GM12878 (cell line): Measurements from ENCODE around the gene DCDC2. TPM values are rescaled to one million over a fixed set of nuclear protein-coding genes. Genes with fewer than 3 reads are reported as not detected.

Experiments used
- ATAC-seq: fragments of 200-7000 bp; cut with Tn5 transposase; 3 replicates; pipeline ENCODE4 v1.9.1; 2020; ENCODE audit warnings: mild to moderate bottlenecking, moderate library complexity
- BruUV-seq: library from RNA; stranded (reverse); fragments of 400-500 nt; replicated peaks from 2 replicates; lab custom pipeline; 2021; lab: Mats Ljungman, UMichigan
- CTCF ChIA-PET: fragments of 300-600 bp; sonication (Branson Sonifier 250); formaldehyde crosslinking; extraction: SDS; loops from one replicate; lab custom pipeline; 2021; ENCODE audit warnings: inconsistent platforms; lab: Yijun Ruan, JAX
- POLR2A ChIA-PET: fragments of 350-600 bp; formaldehyde crosslinking; extraction: SDS; loops from one replicate; lab custom pipeline; 2021; ENCODE audit warnings: inconsistent platforms; lab: Charles Lee
- RAD21 ChIA-PET: fragments of 300-600 bp; sonication (Branson Sonifier 250); formaldehyde crosslinking; loops from one replicate; lab custom pipeline; 2023; ENCODE audit warnings: antibody characterized with exemption; ENCODE audit not compliant: unreplicated experiment; lab: Charles Lee
- SMC1A ChIA-PET: fragments of 300-600 bp; sonication (Branson Sonifier 250); formaldehyde crosslinking; loops from one replicate; lab custom pipeline; 2023; ENCODE audit not compliant: unreplicated experiment, uncharacterized antibody; lab: Charles Lee
- DNase-seq: peaks from one replicate; pipeline ENCODE4 v3.0.0-alpha.2; 2011; ENCODE audit warnings: low read depth, low spot score
- FAIRE-seq: peaks from 3 replicates; lab custom pipeline; 2011; peaks lifted over from hg19 to GRCh38; lab: Jason Lieb, UNC
- H2AFZ ChIP-seq: 2 replicates; pipeline ENCODE4 v1.6.0; 2011; ENCODE audit warnings: low read depth, low read length, control low read depth; ENCODE audit not compliant: control insufficient read depth
- H3K27ac ChIP-seq: 2 replicates; pipeline ENCODE4 v1.5.1; 2011; ENCODE audit warnings: control low read depth; ENCODE audit not compliant: control insufficient read depth, insufficient read depth
- H3K27me3 ChIP-seq, 2 experiments: replicated peaks in 1 of 2; 2 replicates each; pipeline versions ENCODE4 v1.6.0 to v1.6.1; 2011; ENCODE audit warnings: low read length in 1 of 2; ENCODE audit not compliant: control insufficient read depth in 2 of 2, insufficient read depth in 2 of 2
- H3K36me3 ChIP-seq, 2 experiments: 2 replicates each; pipeline ENCODE4 v1.5.1; 2011; ENCODE audit warnings: low read length in 1 of 2; ENCODE audit not compliant: control insufficient read depth in 2 of 2, insufficient read depth in 2 of 2
- H3K4me1 ChIP-seq: 2 replicates; pipeline ENCODE4 v1.6.1; 2011; ENCODE audit warnings: mild to moderate bottlenecking, low read length, moderate library complexity, mixed read lengths; ENCODE audit not compliant: control insufficient read depth, insufficient read depth
- H3K4me2 ChIP-seq: 2 replicates; pipeline ENCODE4 v1.6.0; 2011; ENCODE audit warnings: control low read depth; ENCODE audit not compliant: control insufficient read depth, insufficient read depth
- H3K4me3 ChIP-seq: fragments of 200-600 bp; sonication (generic); 2 replicates; pipeline ENCODE4 v1.5.1; 2016
- H3K79me2 ChIP-seq: 2 replicates; pipeline ENCODE4 v1.6.0; 2011; ENCODE audit warnings: low read length; ENCODE audit not compliant: control insufficient read depth, insufficient read depth
- H3K9ac ChIP-seq: 2 replicates; pipeline ENCODE4 v1.8.0; 2011; ENCODE audit warnings: low read length, control low read depth, mixed read lengths; ENCODE audit not compliant: control insufficient read depth, insufficient read depth
- H3K9me3 ChIP-seq: replicated peaks from 3 replicates; pipeline ENCODE4 v1.5.1; 2011; ENCODE audit warnings: mild to moderate bottlenecking, low read length; ENCODE audit not compliant: control insufficient read depth, insufficient read depth
- H4K20me1 ChIP-seq: 2 replicates; pipeline ENCODE4 v1.6.0; 2011; ENCODE audit not compliant: control insufficient read depth, insufficient read depth
- CEBPB ChIP-seq, 2 experiments: fragments of 150-350 bp in 1 of 2; IDR thresholded peaks; 2 replicates each; pipeline ENCODE4 v1.6.1; 2012 to 2014; ENCODE audit warnings: low read depth in 2 of 2, low read length in 2 of 2, borderline replicate concordance in 1 of 2, inconsistent platforms in 1 of 2
- HDAC2 ChIP-seq: fragments of 200-600 bp; sonication (generic); IDR thresholded peaks from 2 replicates; pipeline ENCODE4 v1.6.1; 2017
- LARP7 ChIP-seq: fragments of 450-650 bp; IDR thresholded peaks from 2 replicates; pipeline ENCODE4 v1.6.1; 2017; ENCODE audit warnings: mild to moderate bottlenecking
- SMAD5 ChIP-seq: IDR thresholded peaks from 2 replicates; pipeline ENCODE4 v1.6.1; 2016; ENCODE audit warnings: antibody characterized with exemption, low read depth
- SMC3 ChIP-seq: IDR thresholded peaks from 2 replicates; pipeline ENCODE4 v1.6.1; 2011; ENCODE audit warnings: low read length, improper control_type of control experiment, borderline replicate concordance
- SUZ12 ChIP-seq: fragments of 200-600 bp; sonication (generic); IDR thresholded peaks from one replicate; pipeline ENCODE4 v1.6.1; 2018; ENCODE audit warnings: antibody characterized with exemption, mild to moderate bottlenecking; ENCODE audit not compliant: unreplicated experiment
- ZNF207 ChIP-seq: fragments of 450-650 bp; IDR thresholded peaks from 2 replicates; pipeline ENCODE4 v1.6.1; 2014; ENCODE audit warnings: antibody characterized with exemption, mild to moderate bottlenecking, borderline replicate concordance
- whole genome bisulfite sequencing: methylation state at CpG from one replicate; pipeline ENCODE4 v1.1.6; 2016; ENCODE audit warnings: low lambda C conversion rate; ENCODE audit not compliant: insufficient replicate concordance, insufficient coverage; ENCODE audit errors: missing lambda C conversion rate; 5-methylcytosine and 5-hydroxymethylcytosine counted together
- in situ Hi-C: fragments of 300-500 bp; cut with MboI; formaldehyde crosslinking; loops from 9 replicates; pipeline ENCODE4 v1.14.3; 2018; ENCODE audit warnings: mixed read lengths
- intact Hi-C: fragments of 100-400 bp; cut with micrococcal nuclease; formaldehyde crosslinking; loops from one replicate; pipeline ENCODE4 v1.14.2; 2022; ENCODE audit not compliant: unreplicated experiment
- polyA plus RNA-seq, 11 experiments: library from polyadenylated mRNA; depleted of rRNA in 4 of 11; unstranded in 6 of 11; stranded (reverse) in 5 of 11; fragments of >200 nt; fragmentation: Nextera tagmentation in 4 of 11; fragmentation: Illumina TruSeq in 1 of 11; extraction: Ambion mirVana in 4 of 11; extraction: Trizol in 1 of 11; gene quantifications; 1 replicate in 1 of 11; 2 replicates in 10 of 11; pipeline versions ENCODE4 v1.2.1 to v1.2.3, GENCODE V29; 2011 to 2016; ENCODE audit warnings: inconsistent platforms in 2 of 11, missing spikeins in 2 of 11, low read depth in 1 of 11
- total RNA-seq, 4 experiments: library from RNA; depleted of rRNA in 3 of 4; stranded (reverse); fragments of >200 nt in 3 of 4; fragmentation: Illumina TruSeq in 1 of 4; extraction: Trizol in 1 of 4; gene quantifications; 2 replicates each; pipeline versions ENCODE4 v1.2.1 to v1.2.3, GENCODE V29; 2013 to 2021
- TF ChIP-seq, protein P1 (sequence below): fragments of 450-650 bp; IDR thresholded peaks from 2 replicates; pipeline ENCODE4 v1.6.1; 2018; ENCODE audit warnings: borderline replicate concordance, mild to moderate bottlenecking; ENCODE audit not compliant: partially characterized antibody

Gene DCDC2
- total and polyA plus RNA-seq, 10 of the 15 experiments (the other 5 are each of a cell fraction or from before 2014, with no cell fraction given): under 0.01 to 0.03 TPM; not detected in 8

DNA sequence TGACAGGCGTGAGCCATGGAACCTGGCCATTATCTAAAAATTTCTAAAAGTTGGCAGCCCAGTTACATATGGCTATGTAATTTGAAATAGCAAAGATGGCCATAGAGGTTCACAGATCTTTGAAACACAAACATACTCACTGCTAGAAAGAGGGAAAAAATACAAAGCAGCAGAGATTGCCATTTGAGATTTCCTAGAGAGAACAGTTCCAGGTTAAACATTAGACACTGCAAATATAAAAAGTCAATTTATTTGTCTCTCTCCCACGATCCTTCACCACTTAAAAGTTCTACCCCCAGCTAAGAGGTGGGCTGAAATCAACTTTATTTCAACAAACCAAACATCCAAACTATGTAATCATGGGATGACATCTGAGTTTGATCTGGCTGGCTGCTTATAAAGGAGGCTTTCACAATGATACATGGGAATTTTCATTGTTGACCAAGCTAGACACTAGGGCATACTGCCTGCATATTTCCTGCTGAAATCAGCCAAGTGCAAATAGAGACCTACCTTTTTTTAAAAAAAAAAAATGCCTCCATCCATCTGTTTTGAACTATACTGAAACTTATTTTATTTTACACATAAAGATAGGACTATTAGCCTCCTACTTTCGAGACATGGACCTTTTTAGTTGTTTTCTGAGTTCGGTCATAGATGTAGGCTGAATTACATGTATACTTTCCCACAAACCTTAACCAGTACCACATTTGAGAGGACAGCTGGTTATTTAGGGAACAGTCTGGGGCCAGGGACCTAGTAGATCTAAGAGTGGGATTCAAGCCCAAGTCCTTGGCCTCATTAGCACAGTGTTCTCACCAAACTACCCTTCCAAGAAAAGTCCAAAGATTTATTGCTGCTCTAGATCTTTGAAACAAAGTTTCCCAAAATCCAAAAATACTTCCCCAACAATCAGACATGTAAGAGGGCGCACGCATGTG lies 16.6 kb downstream of the DCDC2 start (continued):
- TF ChIP-seq, protein P1, sequence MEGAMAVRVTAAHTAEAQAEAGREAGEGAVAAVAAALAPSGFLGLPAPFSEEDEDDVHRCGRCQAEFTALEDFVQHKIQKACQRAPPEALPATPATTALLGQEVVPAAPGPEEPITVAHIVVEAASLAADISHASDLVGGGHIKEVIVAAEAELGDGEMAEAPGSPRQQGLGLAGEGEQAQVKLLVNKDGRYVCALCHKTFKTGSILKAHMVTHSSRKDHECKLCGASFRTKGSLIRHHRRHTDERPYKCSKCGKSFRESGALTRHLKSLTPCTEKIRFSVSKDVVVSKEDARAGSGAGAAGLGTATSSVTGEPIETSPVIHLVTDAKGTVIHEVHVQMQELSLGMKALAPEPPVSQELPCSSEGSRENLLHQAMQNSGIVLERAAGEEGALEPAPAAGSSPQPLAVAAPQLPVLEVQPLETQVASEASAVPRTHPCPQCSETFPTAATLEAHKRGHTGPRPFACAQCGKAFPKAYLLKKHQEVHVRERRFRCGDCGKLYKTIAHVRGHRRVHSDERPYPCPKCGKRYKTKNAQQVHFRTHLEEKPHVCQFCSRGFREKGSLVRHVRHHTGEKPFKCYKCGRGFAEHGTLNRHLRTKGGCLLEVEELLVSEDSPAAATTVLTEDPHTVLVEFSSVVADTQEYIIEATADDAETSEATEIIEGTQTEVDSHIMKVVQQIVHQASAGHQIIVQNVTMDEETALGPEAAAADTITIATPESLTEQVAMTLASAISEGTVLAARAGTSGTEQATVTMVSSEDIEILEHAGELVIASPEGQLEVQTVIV: no peak
- TF ChIP-seq SMC3: no peak
- TF ChIP-seq SMAD5: no peak

DNA sequence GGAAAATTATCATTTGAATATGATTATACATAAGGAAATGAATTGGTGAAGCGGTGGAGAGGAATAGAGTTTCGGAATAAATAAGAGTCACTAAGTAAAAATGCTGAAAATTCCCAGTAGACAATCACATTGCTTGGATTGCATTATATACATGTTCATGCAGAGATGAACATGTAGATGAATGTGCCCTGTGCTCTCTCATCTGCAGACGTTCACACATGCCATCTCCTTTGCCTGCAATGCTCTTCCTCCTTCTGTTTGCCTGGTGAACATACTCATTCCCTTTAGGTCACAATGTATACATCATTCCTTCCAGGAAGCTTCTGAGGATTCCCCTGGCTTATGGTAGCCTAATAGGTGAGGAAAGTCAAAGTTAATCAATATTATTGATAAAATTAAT lies 17.9 kb downstream of the DCDC2 start:
- no peaks in the 10 kb centered on the region for H3K79me2 ChIP-seq
- CTCF ChIA-PET: no interaction called here
- no peak overlapping the region for H3K4me3 ChIP-seq
- in situ Hi-C loops (no loop called here), intact Hi-C loops (loop anchor here (5.0 kb wide), 1 partner anchor 438 kb away; no protein-coding TSS in a partner anchor)
- no peaks in the 10 kb centered on the region for H4K20me1 ChIP-seq
- 8% methylated on average over 3 of the region's 3 CpGs for WGBS
- no peaks in the 10 kb centered on the region for H3K4me1 ChIP-seq
- no peak overlapping the region for H2AFZ ChIP-seq
- no peaks in the 10 kb centered on the region for H3K27me3 ChIP-seq
- no peak for DNase-seq
- RAD21 ChIA-PET: no interaction called here
- H3K9ac ChIP-seq: no peak overlapping the region
- no peaks in the 10 kb centered on the region for H3K9me3 ChIP-seq
- SMC1A ChIA-PET: no interaction called here
- ATAC-seq: no peak
- BruUV-seq: no TSS peak
- POLR2A ChIA-PET: no interaction called here
- no peaks in the 10 kb centered on the region for H3K36me3 ChIP-seq
- H3K27ac ChIP-seq: no peak overlapping the region
- FAIRE-seq: no peak
- no peak for TF ChIP-seq SUZ12
- no peak for TF ChIP-seq LARP7
- no peak for TF ChIP-seq ZNF207
- TF ChIP-seq CEBPB (IDR thresholded peaks at IDR 0.05; ENCODE audit: borderline replicate concordance in 1 of 2, low read depth in 2 of 2, low read length in 2 of 2): no peak
- TF ChIP-seq HDAC2: no peak
- H3K4me2 ChIP-seq: no peak overlapping the region
